GM19372 (cell line): ENCODE results near the gene DLL4.

Experiments used
- ATAC-seq: cut with Tn5 transposase; IDR thresholded peaks from one replicate; pipeline ENCODE4 v1.9.1; 2021; ENCODE audit warnings: mild to moderate bottlenecking, low read depth, moderate library complexity; ENCODE audit not compliant: unreplicated experiment

The DLL4 gene

DNA sequence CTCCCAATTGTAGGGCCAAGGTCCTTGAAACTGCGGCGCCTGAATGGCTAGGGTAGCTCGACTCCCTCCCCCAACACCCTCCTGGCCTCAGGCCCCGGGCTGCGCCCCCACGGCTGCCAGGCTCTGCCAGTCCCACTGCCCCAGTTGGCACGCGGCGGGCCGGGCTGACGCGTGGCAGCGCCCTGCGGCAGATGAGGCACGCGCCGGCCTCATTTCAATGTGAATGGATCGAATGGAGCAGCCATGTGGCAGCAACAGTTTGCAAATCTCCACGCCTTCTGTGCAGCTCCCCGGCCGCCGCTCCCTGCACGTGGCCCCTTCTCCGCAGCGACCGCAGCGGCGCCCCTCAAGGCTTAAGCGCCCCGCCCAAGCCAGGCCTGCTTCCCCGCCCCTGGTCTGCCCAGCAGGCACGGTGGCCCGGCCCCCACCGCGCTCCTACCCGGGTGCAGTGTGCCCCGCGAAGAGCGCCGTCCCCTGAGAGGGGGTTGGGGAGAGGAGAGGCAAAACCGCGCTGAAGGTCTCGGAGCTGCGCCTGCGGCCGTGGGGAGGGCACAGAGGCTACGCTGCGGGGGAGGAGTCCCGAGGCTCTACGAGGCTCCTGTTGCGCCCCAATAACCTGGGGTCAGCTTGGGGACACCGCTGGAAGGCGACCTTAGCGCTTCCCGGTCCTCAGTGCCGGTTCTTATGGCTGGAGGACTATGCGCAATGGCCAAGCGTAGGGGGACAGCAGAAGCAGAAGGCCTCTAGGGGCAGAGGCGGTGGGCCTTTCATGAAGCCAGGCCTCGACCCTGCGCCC, 3.1 kb upstream of the DLL4 start:
- ATAC-seq: no peak

DNA sequence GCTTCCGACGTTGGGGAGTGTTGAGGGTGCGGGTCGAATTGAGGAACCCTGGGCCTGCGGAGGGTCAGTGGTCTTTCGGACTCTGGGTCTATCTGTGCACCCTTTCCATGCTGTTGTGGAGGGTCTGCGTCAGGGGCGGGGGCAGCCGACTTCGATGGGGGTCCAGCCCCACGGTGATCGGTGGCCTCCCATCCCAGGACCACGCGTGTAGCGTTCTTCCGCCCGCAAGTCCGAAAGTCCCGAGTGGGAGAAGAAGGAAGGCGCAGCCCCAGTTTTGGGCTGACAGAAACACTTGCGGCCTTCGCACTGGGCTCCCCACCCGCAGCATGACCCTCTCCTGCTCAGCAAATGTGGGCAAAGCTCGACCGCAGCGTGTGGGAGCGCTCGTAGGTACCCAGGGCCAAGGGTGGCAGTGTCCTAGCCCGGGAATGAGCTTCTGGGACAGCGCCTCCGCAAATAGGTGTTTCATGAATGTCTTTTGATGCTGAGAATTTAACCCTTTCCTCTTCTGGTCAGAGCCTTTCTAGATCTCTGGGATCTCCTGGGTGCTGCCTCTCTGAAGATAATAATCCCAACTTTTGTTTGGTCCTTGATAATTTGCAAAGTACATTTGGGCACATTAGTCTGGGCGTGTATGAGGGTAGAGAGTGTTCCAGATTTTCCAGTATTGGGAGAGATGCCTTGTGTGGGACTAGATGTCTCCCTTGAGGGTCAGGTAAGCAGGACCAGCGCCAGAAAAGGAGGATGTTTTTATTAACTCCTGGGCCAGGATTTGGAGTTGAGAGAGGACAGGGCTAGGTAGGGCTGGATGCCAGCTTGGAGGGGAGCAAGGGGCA, 2.3 kb upstream of the DLL4 start:
- no peak for ATAC-seq

DNA sequence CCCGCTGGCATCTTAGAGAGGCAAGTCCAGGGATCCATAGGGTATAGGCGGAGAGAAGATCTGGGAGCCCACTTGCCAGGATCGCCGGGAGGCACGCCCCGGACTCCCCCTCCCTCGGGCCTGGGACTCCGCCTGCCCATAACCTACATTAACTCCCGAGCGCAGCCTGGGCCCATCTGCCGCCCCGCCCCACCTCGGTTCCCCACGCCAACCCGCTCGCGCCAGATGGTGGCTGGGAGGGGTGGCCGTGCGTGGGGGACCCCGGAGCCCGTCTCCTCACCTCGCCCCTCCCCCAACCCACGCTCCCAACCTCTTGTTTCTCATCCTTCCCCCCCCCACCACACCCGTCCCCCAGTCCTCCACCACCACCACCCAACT, 1.7 kb upstream of the DLL4 start:
- ATAC-seq: no peak

DNA sequence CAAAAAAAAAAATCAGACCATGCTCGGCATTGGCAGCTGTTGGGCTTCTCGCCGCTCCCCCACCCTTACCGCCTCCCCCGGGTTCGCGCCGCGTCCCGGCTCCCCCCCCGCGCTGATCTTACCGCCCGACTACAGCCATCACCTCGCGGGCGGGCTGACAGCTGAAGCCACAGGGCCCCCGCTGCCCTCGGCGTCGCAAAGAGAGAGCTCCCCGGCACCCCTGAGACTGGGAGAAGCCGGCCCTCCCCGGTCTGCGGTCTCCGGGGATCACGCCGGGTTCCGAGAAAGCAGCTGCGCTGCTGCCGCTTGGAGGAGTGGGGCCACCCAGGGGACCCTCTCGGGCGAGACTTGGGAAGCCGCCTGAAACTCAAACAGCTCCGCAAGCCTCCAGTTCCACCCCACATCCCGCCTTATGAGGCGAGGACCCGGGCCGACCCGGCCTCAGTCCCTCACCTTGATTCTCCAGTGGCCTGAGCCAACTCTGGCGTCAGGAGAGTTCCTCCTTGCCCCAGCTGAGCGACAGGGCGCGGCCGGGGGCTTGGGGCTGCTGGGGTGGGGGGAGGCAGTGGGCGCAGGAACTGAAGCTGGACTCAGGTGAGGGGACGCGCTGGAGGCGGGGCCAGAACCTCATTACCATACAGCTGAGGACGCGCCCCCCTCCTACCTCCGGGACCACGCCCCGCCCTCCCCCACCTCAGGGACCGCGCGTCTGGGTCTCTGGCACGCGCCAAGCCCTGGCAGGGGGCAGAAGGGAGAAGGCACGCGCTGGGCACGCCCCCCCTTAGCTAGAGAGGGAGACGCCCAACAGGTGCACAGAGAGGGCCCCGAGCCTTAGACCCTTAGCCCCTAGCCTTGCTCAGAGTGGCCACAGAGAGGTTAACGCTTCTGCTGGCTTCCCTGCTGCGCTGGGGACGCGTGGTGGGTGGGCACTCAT, 1.0 kb upstream of the DLL4 start:
- no peak for ATAC-seq

DNA sequence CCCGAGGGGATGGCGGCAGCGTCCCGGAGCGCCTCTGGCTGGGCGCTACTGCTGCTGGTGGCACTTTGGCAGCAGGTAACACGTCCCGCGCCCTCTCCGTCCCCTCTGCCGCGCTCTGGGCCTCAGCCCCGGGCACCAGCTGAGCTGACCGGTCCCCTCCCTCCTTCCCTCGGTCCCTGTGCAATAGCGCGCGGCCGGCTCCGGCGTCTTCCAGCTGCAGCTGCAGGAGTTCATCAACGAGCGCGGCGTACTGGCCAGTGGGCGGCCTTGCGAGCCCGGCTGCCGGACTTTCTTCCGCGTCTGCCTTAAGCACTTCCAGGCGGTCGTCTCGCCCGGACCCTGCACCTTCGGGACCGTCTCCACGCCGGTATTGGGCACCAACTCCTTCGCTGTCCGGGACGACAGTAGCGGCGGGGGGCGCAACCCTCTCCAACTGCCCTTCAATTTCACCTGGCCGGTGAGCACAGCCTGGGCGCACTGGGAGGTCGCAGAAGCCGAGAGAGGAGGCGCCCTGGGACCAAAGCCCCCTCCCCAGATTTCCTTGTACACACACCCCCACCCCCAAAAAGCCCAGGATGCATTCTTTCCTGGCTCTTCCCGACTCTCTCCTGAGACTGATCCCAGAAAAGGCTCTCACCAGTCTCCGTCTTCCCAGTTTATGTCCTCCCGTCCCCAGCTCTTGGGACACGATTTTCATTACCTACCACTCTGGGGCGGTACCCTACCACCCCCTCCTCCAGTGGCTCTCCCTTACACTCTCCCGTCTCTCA, 705 bp downstream of the DLL4 start:
- ATAC-seq: no peak

DNA sequence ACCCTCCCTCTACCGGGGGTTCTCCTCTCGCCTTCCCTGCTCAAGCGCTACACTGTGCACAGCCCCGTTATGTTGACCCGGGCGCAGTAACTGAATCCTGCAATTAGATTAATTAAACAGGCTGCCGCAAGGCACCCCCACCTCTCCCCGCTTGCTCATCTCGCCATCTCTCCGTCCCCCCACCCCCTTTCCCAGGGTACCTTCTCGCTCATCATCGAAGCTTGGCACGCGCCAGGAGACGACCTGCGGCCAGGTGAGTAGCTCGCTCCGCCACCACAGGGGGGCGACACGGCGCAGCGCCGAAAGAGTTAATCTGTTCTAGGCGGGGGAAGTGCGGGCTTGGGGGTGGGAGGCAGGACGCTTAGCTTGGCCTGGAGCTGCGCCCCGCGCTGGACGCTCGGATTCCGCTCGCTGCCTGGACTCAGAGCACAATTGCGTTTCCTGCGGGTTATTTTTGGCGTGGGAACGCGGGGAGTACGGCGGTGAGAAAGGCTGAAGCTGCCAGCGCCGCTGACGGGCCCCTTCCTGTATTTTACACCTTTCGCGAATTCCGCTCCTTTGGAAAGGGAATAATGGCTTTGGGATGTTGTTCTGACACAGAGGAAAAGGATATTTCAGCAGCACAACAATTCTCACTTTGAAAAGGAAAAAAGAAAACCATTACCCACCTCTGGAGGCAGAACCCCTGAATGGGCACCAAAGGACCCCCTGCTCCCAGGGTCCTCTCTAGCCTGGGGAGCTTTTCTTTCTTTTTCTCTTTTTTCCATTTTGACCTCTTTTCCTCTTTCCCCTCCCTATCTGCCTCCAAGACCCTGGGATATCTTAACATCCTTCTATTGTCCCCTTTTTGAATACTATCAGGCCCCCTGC, 1.5 kb downstream of the DLL4 start:
- ATAC-seq: no peak

DNA sequence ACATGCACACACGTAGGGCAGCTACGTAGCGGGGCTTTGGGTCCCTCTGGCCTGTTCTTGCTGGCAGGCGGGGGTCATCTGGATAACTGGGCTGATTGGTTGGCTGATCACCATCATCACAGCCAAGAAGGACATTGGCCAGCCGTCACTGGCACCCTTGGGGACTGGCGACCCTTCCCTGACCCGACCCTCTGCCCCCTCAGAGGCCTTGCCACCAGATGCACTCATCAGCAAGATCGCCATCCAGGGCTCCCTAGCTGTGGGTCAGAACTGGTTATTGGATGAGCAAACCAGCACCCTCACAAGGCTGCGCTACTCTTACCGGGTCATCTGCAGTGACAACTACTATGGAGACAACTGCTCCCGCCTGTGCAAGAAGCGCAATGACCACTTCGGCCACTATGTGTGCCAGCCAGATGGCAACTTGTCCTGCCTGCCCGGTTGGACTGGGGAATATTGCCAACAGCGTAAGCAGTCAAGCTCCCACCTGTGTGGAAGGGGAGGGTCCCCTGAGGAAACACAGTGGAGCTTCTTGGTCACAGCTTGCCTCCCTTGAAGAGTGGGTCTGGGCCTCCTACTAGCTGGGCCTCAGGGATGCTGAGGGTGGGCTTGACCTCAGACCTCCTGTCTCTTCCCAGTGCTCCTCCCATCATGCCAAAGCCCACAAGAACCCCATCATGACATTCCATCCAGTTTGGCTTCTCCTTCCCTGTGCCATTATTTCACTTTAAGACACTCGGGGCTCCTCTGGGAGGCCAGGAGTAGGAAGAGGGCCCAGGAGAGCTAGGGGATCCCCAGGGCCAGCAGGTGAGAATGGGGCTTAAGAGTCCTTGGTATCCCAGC, 2.4 kb downstream of the DLL4 start:
- ATAC-seq: no peak

DNA sequence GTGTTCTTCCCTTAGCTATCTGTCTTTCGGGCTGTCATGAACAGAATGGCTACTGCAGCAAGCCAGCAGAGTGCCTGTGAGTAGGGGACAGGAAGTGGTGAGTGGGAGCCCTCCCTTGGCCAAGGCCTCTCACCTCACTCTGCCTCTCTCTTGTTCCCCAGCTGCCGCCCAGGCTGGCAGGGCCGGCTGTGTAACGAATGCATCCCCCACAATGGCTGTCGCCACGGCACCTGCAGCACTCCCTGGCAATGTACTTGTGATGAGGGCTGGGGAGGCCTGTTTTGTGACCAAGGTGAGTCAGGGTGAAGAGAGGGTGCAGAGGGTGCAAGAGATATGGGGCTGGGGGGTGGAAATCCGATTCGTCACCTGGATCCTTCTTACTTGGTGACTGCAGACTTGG, 3.0 kb downstream of the DLL4 start:
- no peak for ATAC-seq

DNA sequence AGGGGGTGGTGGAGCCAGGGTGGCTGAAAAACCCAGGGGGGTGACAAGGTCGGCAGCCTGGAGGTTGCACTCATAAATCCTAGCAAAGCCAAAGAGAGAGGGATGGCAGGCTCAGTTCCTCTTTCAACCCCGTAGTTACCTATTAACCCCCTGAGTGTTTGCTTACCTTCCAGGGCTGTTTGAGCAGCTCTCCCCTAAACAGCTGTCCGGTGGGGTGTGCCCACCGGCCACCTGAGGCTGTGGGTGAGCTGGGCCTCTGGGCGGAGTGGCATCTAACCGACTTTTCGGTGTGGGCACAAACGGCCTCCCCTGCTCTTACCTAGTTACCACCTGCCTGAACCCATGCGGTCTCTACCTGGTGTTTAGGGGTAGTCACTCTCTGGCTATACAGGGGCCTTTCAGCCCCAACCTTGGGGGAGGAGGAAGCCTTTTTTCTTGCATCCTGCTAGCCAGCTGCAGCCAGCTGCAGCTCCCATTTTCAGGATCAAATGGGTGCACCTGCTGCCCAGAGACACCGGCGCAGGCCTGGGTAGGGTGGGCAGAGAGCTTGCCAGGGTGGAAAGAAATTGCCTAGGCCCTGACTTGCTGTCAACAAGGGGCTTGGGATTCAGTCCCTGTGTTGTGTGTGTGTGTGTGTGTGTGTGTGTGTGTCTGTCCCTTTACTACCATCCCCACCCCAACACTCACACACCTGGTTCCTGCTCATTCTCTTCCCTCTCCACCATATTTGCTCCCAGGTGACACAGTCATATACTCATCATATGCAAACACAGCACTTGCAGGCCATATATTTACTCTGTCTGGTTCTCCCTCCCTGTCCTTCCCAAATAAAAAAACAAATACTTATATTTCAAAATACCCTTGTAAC, 3.7 kb downstream of the DLL4 start:
- no peak for ATAC-seq

DNA sequence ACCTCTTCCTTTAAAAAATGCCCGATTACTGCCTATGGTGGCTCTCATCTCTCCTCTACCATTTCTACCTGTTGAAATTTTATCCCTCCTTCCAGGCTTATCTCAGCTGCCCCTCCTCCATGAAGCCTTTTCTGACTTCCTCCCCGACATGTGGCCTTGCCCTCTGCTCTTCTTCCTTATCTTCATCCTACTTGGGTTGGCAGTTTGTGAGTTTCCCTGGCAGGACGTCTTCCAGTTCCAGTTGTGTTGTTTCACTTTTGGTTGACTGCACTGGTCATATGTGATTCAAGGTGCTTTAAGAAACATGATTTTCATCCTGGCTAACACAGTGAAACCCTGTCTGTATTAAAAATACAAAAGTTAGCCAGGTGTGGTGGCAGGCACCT, 4.4 kb downstream of the DLL4 start:
- no peak for ATAC-seq

DNA sequence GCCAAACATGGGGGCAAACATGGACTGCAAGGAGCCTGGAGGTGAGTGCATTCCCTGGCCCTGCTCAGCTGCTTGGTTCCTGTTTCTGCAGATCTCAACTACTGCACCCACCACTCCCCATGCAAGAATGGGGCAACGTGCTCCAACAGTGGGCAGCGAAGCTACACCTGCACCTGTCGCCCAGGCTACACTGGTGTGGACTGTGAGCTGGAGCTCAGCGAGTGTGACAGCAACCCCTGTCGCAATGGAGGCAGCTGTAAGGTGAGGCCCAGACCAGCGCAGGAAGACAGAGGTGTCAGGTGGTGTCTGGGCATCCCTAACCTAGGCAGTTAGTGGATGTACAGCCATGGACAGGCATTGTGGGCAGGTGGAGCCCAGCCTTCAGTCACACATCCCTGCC, 5.3 kb downstream of the DLL4 start:
- no peak for ATAC-seq

DNA sequence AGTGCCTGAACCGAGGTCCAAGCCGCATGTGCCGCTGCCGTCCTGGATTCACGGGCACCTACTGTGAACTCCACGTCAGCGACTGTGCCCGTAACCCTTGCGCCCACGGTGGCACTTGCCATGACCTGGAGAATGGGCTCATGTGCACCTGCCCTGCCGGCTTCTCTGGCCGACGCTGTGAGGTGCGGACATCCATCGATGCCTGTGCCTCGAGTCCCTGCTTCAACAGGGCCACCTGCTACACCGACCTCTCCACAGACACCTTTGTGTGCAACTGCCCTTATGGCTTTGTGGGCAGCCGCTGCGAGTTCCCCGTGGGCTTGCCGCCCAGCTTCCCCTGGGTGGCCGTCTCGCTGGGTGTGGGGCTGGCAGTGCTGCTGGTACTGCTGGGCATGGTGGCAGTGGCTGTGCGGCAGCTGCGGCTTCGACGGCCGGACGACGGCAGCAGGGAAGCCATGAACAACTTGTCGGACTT, 7.1 kb downstream of the DLL4 start:
- no peak for ATAC-seq

DNA sequence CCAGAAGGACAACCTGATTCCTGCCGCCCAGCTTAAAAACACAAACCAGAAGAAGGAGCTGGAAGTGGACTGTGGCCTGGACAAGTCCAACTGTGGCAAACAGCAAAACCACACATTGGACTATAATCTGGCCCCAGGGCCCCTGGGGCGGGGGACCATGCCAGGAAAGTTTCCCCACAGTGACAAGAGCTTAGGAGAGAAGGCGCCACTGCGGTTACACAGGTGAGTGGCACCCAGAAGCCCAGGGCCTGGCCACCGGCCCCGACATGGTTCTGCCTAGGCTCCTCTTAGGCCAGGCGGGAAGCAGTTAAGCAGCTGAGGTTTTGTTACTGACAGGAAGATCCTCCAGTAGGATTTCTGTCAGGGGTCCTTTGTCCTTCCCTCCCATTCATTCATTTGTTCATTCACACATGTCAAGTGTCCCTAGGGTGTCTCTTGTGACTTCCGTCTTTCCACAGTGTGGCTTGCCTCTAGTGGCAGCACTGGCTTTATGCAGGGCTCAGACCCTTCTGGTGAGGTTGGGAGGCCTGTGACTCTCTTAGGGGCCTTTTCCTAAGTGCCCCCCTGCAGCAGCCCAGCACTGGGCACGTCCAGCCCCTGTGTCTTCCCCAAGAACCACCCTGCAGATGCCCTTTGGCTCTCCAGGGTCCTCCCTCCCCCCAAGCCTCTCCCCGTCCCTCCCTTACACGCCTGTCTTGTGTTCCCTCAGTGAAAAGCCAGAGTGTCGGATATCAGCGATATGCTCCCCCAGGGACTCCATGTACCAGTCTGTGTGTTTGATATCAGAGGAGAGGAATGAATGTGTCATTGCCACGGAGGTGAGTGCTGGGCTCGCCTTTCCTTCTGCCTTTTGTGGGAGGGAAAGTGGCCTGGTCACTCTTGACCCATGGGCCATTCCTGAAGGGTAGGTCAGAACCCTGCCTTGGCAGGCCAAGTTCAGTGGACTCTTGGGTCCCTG, 7.8 kb downstream of the DLL4 start:
- no peak for ATAC-seq

DNA sequence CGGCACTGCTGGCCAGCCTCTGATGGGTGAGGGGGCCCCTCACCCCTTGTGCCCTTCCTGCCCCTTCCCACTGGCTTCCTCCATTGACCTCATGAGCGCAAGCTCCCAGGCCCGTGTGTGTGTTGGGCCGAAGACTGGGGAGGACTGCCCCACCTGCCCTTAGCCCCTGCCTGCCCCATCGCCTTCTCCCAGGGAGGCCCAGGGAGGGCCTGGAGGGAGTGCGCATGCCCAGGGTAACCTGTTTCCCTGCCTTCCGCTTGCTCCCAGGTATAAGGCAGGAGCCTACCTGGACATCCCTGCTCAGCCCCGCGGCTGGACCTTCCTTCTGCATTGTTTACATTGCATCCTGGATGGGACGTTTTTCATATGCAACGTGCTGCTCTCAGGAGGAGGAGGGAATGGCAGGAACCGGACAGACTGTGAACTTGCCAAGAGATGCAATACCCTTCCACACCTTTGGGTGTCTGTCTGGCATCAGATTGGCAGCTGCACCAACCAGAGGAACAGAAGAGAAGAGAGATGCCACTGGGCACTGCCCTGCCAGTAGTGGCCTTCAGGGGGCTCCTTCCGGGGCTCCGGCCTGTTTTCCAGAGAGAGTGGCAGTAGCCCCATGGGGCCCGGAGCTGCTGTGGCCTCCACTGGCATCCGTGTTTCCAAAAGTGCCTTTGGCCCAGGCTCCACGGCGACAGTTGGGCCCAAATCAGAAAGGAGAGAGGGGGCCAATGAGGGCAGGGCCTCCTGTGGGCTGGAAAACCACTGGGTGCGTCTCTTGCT, 8.8 kb downstream of the DLL4 start:
- ATAC-seq: no peak

DNA sequence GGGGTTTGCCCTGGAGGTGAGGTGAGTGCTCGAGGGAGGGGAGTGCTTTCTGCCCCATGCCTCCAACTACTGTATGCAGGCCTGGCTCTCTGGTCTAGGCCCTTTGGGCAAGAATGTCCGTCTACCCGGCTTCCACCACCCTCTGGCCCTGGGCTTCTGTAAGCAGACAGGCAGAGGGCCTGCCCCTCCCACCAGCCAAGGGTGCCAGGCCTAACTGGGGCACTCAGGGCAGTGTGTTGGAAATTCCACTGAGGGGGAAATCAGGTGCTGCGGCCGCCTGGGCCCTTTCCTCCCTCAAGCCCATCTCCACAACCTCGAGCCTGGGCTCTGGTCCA, 9.4 kb downstream of the DLL4 start:
- no peak for ATAC-seq
